DMS153 treated with DMSO at 0.1 percent for 48 hours (cell line): ENCODE results near the gene DNAJC28.
"Not testable (repeated sequence)": the region's sequence is repeated elsewhere in the genome, so short reads cannot be mapped to it uniquely, and the experiment has no call there.

ENCODE experiments used
- DNase-seq: peaks from one replicate; lab custom pipeline; 2025; ENCODE audit not compliant: unreplicated experiment; lab: John Stamatoyannopoulos, UW

The DNAJC28 gene

GRCh38 chr21:33481314-33481943 lies 10.1 kb downstream of the DNAJC28 start:
- DNase-seq = no peak

- DNase-seq = no peak
These were observed 10.9 kb downstream of the DNAJC28 start for GRCh38 chr21:33480481-33481103.

GRCh38 chr21:33479679-33480480 lies 11.6 kb downstream of the DNAJC28 start, which contains the start of gene TMEM50B:
Gene TMEM50B, minus strand, starts transcription at chr21:33479974. Its CDS starts 11,089 bp downstream, at chr21:33468885.
- peak; percentile 88 for DNase-seq

- DNase-seq = peak; percentile 6
These were observed 12.4 kb downstream of the DNAJC28 start for GRCh38 chr21:33478935-33479678.

- DNase-seq = no peak
These were observed 13.3 kb downstream of the DNAJC28 start for GRCh38 chr21:33478182-33478581.

GRCh38 chr21:33477066-33477465 lies 14.4 kb downstream of the DNAJC28 start:
- no peak for DNase-seq

- no peak for DNase-seq
These were observed 18.2 kb downstream of the DNAJC28 start for GRCh38 chr21:33473344-33473743.

GRCh38 chr21:33470701-33471100 lies 20.8 kb downstream of the DNAJC28 start:
- DNase-seq = no peak

GRCh38 chr21:33469183-33469582 lies 22.3 kb downstream of the DNAJC28 start:
- DNase-seq = not testable (repeated sequence)

- no peak for DNase-seq
These were observed 29.8 kb downstream of the DNAJC28 start for GRCh38 chr21:33461538-33462250.

GRCh38 chr21:33458861-33459260 lies 32.7 kb downstream of the DNAJC28 start:
- no peak for DNase-seq

- DNase-seq = no peak
These were observed 35.6 kb downstream of the DNAJC28 start for GRCh38 chr21:33455686-33456446.

- DNase-seq = no peak
These were observed 39.2 kb downstream of the DNAJC28 start for GRCh38 chr21:33452362-33452761.

- no peak for DNase-seq
These were observed 39.9 kb downstream of the DNAJC28 start for GRCh38 chr21:33451634-33452071.

GRCh38 chr21:33449616-33450015 lies 41.9 kb downstream of the DNAJC28 start:
- no peak for DNase-seq

GRCh38 chr21:33446620-33447019 lies 44.9 kb downstream of the DNAJC28 start:
- not testable (repeated sequence) for DNase-seq

GRCh38 chr21:33444499-33444898 lies 47.0 kb downstream of the DNAJC28 start:
- no peak for DNase-seq

GRCh38 chr21:33443194-33443593 lies 48.3 kb downstream of the DNAJC28 start:
- DNase-seq = peak; percentile 15
